NT2/D1 (cell line): ENCODE results near the gene NAT14.

ENCODE experiments used
- DNase-seq: peaks from one replicate; pipeline ENCODE4 v3.0.0-alpha.2; 2011; ENCODE audit warnings: low read depth, low spot score
- H3K27me3 ChIP-seq: 2 replicates; pipeline ENCODE4 v1.6.0; 2011; ENCODE audit warnings: mild to moderate bottlenecking; ENCODE audit not compliant: insufficient read length, insufficient read depth
- H3K36me3 ChIP-seq: 2 replicates; pipeline ENCODE4 v1.6.1; 2011; ENCODE audit warnings: mild to moderate bottlenecking, low read length, mixed read lengths; ENCODE audit not compliant: insufficient read depth, insufficient read length
- H3K4me1 ChIP-seq: 2 replicates; pipeline ENCODE4 v1.5.1; 2011; ENCODE audit not compliant: insufficient read depth, insufficient read length
- H3K4me3 ChIP-seq: 2 replicates; pipeline ENCODE4 v1.5.1; 2011; ENCODE audit warnings: low read depth; ENCODE audit not compliant: insufficient read length
- H3K9ac ChIP-seq: 2 replicates; pipeline ENCODE4 v1.6.0; 2011; ENCODE audit warnings: low read depth; ENCODE audit not compliant: insufficient read length
- H3K9me3 ChIP-seq: 2 replicates; pipeline ENCODE4 v1.5.1; 2011; ENCODE audit warnings: mild to moderate bottlenecking, low read length; ENCODE audit not compliant: insufficient read depth
- SUZ12 ChIP-seq: IDR thresholded peaks from 2 replicates; pipeline ENCODE4 v1.6.1; 2011; ENCODE audit not compliant: insufficient read length, insufficient read depth; ENCODE audit errors: extremely low read depth
- YY1 ChIP-seq: IDR thresholded peaks from 2 replicates; pipeline ENCODE4 v1.6.1; 2011; ENCODE audit not compliant: insufficient read length, insufficient read depth
- ZNF274 ChIP-seq: IDR thresholded peaks from 2 replicates; pipeline ENCODE4 v1.6.1; 2011; ENCODE audit warnings: mild to moderate bottlenecking, low read depth, low read length

Gene NAT14

DNA sequence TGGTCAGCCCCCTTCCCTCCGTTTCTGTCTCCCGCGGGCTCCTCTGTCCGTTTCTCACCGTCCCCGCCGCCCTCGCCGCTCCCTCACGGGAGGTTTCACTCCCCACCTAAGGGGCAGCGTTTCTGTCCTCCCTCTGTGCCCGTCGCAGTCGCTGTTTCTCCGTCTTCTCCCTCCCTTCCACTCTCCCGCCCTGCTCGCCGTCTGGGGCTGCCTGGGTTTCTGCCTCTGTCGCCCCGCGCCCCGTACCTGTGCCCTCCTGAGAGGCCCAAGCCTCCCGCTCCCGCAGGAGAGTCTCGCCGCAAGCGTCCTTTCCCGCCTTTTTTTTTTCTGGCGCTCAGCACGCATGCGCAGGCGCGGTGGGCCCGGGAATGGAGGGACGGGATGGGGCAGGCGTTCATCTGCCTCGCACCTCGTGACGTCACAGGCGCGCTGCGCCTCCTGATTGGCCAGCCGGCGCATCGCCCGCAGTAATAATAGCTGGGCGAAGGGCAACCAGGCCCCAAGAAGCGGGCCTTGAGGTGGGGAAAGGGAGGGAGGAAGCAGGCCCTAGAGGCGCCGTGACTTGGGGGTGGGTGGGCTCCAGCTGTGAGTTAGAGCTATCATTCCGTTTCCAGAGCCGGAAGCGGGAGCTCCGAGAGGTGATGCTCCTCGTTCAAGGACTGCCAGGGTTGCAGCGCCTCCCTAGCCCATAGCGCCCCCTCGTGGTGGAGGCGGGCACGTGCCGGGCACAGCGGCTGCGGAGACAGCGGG is 18.7 kb downstream of the NAT14 start:
- peaks cover 12% of the 10 kb centered on the region for H3K36me3 ChIP-seq
- TF ChIP-seq YY1 (no peak), SUZ12 (no peak), ZNF274 (no peak)
- peaks cover 30% of the 10 kb centered on the region for H3K27me3 ChIP-seq
- peaks cover 14% of the 10 kb centered on the region; the same call in 1 of the 2 replicates for H3K9me3 ChIP-seq
- H3K9ac ChIP-seq, result no peak overlapping the region
- DNase-seq, result peak; percentile 71
- no peak overlapping the region for H3K4me3 ChIP-seq
- H3K4me1 ChIP-seq, result no peaks in the 10 kb centered on the region

DNA sequence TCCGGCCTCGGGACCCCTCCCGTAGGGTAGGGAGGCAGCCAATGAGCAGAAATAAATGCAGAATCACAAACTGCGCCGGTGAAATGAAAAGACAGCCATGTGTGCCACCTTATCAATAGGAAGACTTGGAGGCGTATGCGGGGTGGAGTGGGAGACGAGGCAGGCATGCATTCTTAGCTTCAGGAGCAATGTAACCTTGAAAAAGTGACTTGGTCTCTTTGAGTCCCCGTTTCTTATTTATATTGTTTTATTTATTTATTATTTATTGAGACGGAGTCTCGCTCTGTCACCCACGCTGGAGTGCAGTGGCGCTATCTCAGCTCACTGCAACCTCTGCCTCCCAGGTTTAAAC is 19.2 kb downstream of the NAT14 start:
- H3K4me3 ChIP-seq, result no peak overlapping the region
- H3K4me1 ChIP-seq, result no peaks in the 10 kb centered on the region
- H3K27me3 ChIP-seq, result peaks cover 30% of the 10 kb centered on the region
- TF ChIP-seq YY1, result no peak
- no peak for TF ChIP-seq SUZ12
- TF ChIP-seq ZNF274, result no peak
- no peak for DNase-seq
- H3K9ac ChIP-seq, result no peak overlapping the region
- H3K36me3 ChIP-seq, result peaks cover 12% of the 10 kb centered on the region
- H3K9me3 ChIP-seq, result peaks cover 14% of the 10 kb centered on the region; the same call in 1 of the 2 replicates

DNA sequence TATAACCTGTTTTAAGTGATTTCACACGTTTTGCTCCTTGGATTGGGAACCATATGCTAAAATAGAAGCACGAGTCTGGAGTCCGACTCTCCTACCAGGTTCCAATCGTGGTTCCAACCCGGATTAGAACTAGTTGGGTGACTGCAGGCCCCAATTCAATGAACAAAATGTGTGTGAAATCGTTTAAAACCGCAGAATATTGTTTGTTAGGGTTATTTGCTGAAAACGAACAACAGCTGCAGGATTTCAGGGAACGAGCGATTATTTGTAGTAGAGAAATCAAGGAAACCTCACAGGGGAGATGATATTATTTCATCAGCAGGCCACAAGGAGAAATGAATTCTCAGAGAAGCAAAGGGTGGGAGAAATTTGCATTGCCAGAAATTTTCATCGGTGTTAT is 20.0 kb downstream of the NAT14 start:
- Histone ChIP-seq H3K36me3 (peaks cover 8% of the 10 kb centered on the region), H3K4me1 (no peaks in the 10 kb centered on the region), H3K27me3 (peaks cover 30% of the 10 kb centered on the region), H3K9me3 (peaks cover 14% of the 10 kb centered on the region; the same call in 1 of the 2 replicates), H3K4me3 (no peak overlapping the region), H3K9ac (no peak overlapping the region)
- TF ChIP-seq SUZ12 (no peak), ZNF274 (no peak), YY1 (no peak)
- no peak for DNase-seq

DNA sequence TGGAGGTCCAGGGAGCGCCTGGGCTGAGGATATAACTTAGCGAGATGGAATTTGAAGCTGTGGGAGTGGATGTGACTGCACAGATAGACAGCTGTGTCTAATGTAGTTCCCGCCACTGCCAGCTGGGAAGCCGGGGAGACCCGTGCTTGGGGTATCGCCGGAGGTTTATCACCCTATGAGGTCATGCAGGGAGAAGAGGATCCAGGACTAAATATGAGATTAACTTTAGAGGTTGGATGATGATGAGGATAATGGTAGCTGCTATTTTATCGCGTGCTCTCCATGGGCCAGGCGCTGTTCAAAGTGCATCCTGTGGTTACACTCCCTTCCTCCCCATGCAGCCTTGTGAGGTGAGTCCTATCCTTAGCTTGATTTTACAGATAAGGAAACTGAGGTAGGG is 23.1 kb downstream of the NAT14 start:
- no peaks in the 10 kb centered on the region for H3K36me3 ChIP-seq
- H3K4me1 ChIP-seq, result no peaks in the 10 kb centered on the region
- no peak for DNase-seq
- H3K9me3 ChIP-seq, result peaks cover 12% of the 10 kb centered on the region; the same call in 1 of the 2 replicates
- H3K9ac ChIP-seq, result no peak overlapping the region
- H3K4me3 ChIP-seq, result no peak overlapping the region
- H3K27me3 ChIP-seq, result peaks cover 17% of the 10 kb centered on the region
- TF ChIP-seq SUZ12 (no peak), ZNF274 (no peak), YY1 (no peak)

DNA sequence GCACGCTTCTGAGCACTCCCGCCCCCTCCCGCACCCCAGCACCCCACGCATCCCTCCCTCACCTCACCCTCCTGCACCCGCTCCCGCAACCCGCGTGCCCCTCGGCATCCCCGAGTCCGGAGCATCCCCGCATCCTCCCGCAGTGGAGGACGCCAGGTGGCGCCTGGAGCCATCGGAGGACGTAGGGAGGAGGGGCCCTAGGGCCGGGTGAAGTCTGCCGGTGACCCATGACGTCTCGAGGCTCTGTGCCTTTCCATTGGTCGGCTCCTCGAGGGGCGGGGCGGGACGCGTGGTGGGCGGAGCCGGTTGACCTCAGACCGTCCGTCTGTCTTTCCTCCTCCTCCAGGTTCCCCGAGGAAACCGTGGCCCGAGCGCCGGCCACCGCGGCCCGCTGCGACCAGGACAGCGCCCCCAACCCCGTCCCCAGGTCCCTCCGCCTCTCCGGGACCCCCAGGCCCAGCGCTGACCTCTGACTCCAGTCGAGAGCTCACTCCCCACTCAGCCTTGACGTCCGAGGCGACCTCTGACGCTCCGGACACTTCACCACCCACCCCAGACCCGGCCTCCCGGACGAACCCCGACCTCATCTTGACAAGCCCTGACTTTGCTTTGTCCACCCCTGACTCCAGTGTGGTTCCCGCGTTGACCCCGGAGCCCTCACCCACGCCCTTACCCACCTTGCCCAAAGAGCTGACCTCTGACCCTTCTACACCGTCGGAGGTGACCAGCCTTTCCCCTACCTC is 32.1 kb downstream of the NAT14 start:
- no peaks in the 10 kb centered on the region for H3K36me3 ChIP-seq
- DNase-seq, result peak; percentile 81
- peak overlapping the region; percentile 16 for H3K4me3 ChIP-seq
- peak overlapping the region; percentile 47 for H3K9ac ChIP-seq
- H3K9me3 ChIP-seq, result no peaks in the 10 kb centered on the region
- H3K4me1 ChIP-seq, result peaks cover 8% of the 10 kb centered on the region
- no peaks in the 10 kb centered on the region for H3K27me3 ChIP-seq
- TF ChIP-seq SUZ12, result no peak
- TF ChIP-seq YY1, result no peak
- no peak for TF ChIP-seq ZNF274

DNA sequence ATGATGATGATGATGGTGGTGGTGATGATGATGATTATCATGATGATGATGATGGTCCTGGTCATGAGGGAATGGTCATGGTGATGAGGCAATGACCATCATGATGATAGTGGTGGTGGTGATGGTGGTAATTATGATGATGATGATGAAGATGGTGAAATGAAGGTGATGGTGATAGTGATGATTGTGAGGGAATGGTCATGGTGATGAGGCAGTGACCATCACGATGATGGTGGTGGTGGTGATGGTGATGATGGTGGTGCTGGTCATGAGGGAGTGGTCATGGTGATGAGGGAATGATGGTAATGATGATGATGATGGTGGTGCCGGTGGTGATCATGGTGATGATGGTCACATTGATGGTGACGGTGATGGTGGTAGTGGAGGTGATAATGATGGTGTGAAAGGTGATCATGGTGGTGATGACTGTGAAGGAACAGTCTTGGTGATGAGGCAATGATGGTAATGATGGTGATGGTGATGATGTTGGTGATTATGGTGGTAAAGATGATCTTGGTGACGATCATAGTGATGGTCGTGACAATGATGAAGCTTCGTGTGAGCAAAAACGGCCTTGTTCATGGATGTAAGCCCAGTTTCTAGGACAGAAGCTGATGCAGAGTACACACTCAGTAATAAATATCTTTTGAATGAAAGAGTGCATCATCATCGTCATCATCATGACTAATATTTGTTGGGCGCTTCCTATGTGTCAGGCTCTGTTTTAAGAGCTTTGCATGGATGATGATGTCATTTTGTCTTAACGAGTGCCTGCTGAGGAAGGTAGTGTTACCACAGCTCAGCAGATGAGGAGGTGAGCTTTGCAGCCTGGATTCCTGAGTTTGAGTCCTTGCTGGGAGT is 34.7 kb downstream of the NAT14 start:
- no peak for DNase-seq
- Histone ChIP-seq H3K27me3 (no peaks in the 10 kb centered on the region), H3K9me3 (no peaks in the 10 kb centered on the region), H3K9ac (no peak overlapping the region), H3K4me1 (peaks cover 8% of the 10 kb centered on the region), H3K4me3 (no peak overlapping the region), H3K36me3 (no peaks in the 10 kb centered on the region)
- TF ChIP-seq ZNF274, result no peak
- TF ChIP-seq SUZ12, result no peak
- no peak for TF ChIP-seq YY1
